HepG2 (cell line): ENCODE measurements around the gene ANKIB1. TPM values are rescaled to one million over a fixed set of nuclear protein-coding genes. Genes with fewer than 3 reads are reported as not detected.

Experiments used
- CCDC6 ChIP-seq: sonication (generic); formaldehyde crosslinking; IDR thresholded peaks from 2 replicates; pipeline ENCODE4 v1.8.1; 2022; ENCODE audit warnings: mild to moderate bottlenecking, missing genetic modification reagents, moderate library complexity
- CSRNP1 ChIP-seq: sonication (generic); formaldehyde crosslinking; IDR thresholded peaks from 2 replicates; pipeline ENCODE4 v1.8.1; 2023; ENCODE audit warnings: mild to moderate bottlenecking, missing genetic modification reagents
- HHEX ChIP-seq: IDR thresholded peaks from 2 replicates; pipeline ENCODE4 v1.6.1; 2016; ENCODE audit warnings: control low read depth
- MIER2 ChIP-seq: IDR thresholded peaks from 2 replicates; pipeline ENCODE4 v1.6.1; 2016; ENCODE audit warnings: missing biosample characterization, missing genetic modification reagents
- MIER3 ChIP-seq: IDR thresholded peaks from 2 replicates; pipeline ENCODE4 v1.6.1; 2016; ENCODE audit warnings: missing compliant biosample characterization, borderline replicate concordance
- NFYC ChIP-seq: IDR thresholded peaks from 2 replicates; pipeline ENCODE4 v1.6.1; 2016; ENCODE audit warnings: missing genetic modification reagents, missing compliant biosample characterization
- PHF5A ChIP-seq: IDR thresholded peaks from one replicate; pipeline ENCODE4 v1.6.1; 2018; ENCODE audit warnings: low read depth, missing genetic modification reagents; ENCODE audit not compliant: unreplicated experiment
- RFX3 ChIP-seq: IDR thresholded peaks from 2 replicates; pipeline ENCODE4 v1.6.1; 2016; ENCODE audit warnings: missing biosample characterization, missing genetic modification reagents
- SKI ChIP-seq: fragments of 450-650 bp; IDR thresholded peaks from one replicate; pipeline ENCODE4 v1.6.1; 2018; ENCODE audit warnings: mild to moderate bottlenecking; ENCODE audit not compliant: partially characterized antibody
- SNAPC4 ChIP-seq: sonication (generic); formaldehyde crosslinking; IDR thresholded peaks from 2 replicates; pipeline ENCODE4 v1.4.0; 2020; ENCODE audit warnings: mild to moderate bottlenecking, missing genetic modification reagents
- SOX13 ChIP-seq, 3 experiments: fragments of 450-650 bp in 1 of 3; sonication (generic) in 1 of 3; formaldehyde crosslinking in 1 of 3; IDR thresholded peaks in 2 of 3; conservative IDR thresholded peaks in 1 of 3; 2 replicates each; pipeline versions ENCODE4 v1.5.0 to v1.6.1; 2016 to 2020; ENCODE audit warnings: antibody characterized with exemption in 1 of 3, mild to moderate bottlenecking in 1 of 3, missing compliant biosample characterization in 1 of 3, missing genetic modification reagents in 1 of 3, moderate library complexity in 1 of 3
- SSRP1 ChIP-seq: IDR thresholded peaks from 2 replicates; pipeline ENCODE4 v1.6.1; 2016; ENCODE audit warnings: control low read depth
- TBX2 ChIP-seq: sonication (generic); formaldehyde crosslinking; IDR thresholded peaks from 2 replicates; pipeline ENCODE4 v1.5.0; 2020; ENCODE audit warnings: missing genetic modification reagents, mild to moderate bottlenecking, borderline replicate concordance
- TBX3 ChIP-seq: fragments of 450-650 bp; IDR thresholded peaks from 2 replicates; pipeline ENCODE4 v1.6.1; 2017; ENCODE audit warnings: antibody characterized with exemption, mild to moderate bottlenecking, inconsistent platforms, borderline replicate concordance
- ZBTB44 ChIP-seq: sonication (generic); formaldehyde crosslinking; IDR thresholded peaks from 2 replicates; pipeline ENCODE4 v1.4.0; 2020; ENCODE audit warnings: missing genetic modification reagents
- ZIK1 ChIP-seq: sonication (generic); formaldehyde crosslinking; IDR thresholded peaks from 2 replicates; pipeline ENCODE4 v1.5.0; 2020; ENCODE audit warnings: mild to moderate bottlenecking, low read depth, missing genetic modification reagents, borderline replicate concordance
- ZNF180 ChIP-seq: sonication (generic); formaldehyde crosslinking; IDR thresholded peaks from 2 replicates; pipeline ENCODE4 v1.4.0; 2020; ENCODE audit warnings: low read depth, missing genetic modification reagents, borderline replicate concordance
- ZNF234 ChIP-seq: sonication (generic); formaldehyde crosslinking; conservative IDR thresholded peaks from 2 replicates; pipeline ENCODE4 v1.5.1; 2020; ENCODE audit warnings: mild to moderate bottlenecking, missing genetic modification reagents
- ZNF335 ChIP-seq: sonication (generic); formaldehyde crosslinking; IDR thresholded peaks from 2 replicates; pipeline ENCODE4 v1.4.0; 2020; ENCODE audit warnings: missing genetic modification reagents
- ZNF713 ChIP-seq: sonication (generic); formaldehyde crosslinking; IDR thresholded peaks from 2 replicates; pipeline ENCODE4 v1.4.0; 2020; ENCODE audit warnings: mild to moderate bottlenecking, missing genetic modification reagents
- polyA plus RNA-seq, 8 experiments: library from polyadenylated mRNA; depleted of rRNA in 3 of 8; stranded (reverse) in 7 of 8; unstranded in 1 of 8; fragments of >200 nt; fragmentation: Illumina TruSeq in 4 of 8; extraction: Trizol in 4 of 8; gene quantifications; 2 replicates each; pipeline versions ENCODE4 v1.2.1 to v1.2.3, GENCODE V29; 2011 to 2016; ENCODE audit warnings: low read depth in 4 of 8, missing spikeins in 1 of 8, mixed read lengths in 1 of 8; ENCODE audit not compliant: insufficient read depth in 1 of 8
- total RNA-seq, 5 experiments: library from RNA; depleted of rRNA; stranded (reverse); fragments of >200 nt; fragmentation: Illumina TruSeq; extraction: Trizol; gene quantifications; 2 replicates each; pipeline ENCODE4 v1.2.3, GENCODE V29; 2016; ENCODE audit warnings: low read depth in 1 of 5

Gene ANKIB1
- total and polyA plus RNA-seq, 2 of the 13 experiments (the other 11 are each of a cell fraction or from before 2014, with no cell fraction given) = 28.7 to 29.6 TPM

GRCh38 chr7:92447345-92448204 is 201.8 kb downstream of the ANKIB1 start, which contains the start of gene GATAD1 (continued):
- TF ChIP-seq CCDC6 (CRISPR knock-in tag) (0 out of 2 replicates have a peak, but pooled peaks have one; percentile 28), PHF5A (CRISPR knock-in tag) (peak; percentile 61), TBX2 (CRISPR knock-in tag) (peak; percentile 79), ZNF713 (CRISPR knock-in tag) (no peak), SSRP1 (CRISPR knock-in tag) (no peak), ZNF180 (CRISPR knock-in tag) (peak; percentile 45; the same call in 1 of the 2 replicates), ZIK1 (CRISPR knock-in tag) (peak; percentile 30; the same call in 1 of the 2 replicates), ZNF234 (CRISPR knock-in tag) (no peak; the same call in 1 of the 2 replicates), CSRNP1 (peak; percentile 57; the same call in 1 of the 2 replicates), TBX3 (no peak), MIER2 (CRISPR knock-in tag) (no peak), ZBTB44 (CRISPR knock-in tag) (0 out of 2 replicates have a peak, but pooled peaks have one; percentile 56), SOX13 (IDR thresholded peaks at IDR 0.05) (no peak), SOX13 (CRISPR knock-in tag; conservative IDR thresholded peaks at IDR 0.05 in 1 of 2, IDR thresholded peaks at IDR 0.05 in 1 of 2) (no peak; a peak in 1 of 4 replicates), RFX3 (CRISPR knock-in tag) (no peak), HHEX (CRISPR knock-in tag) (no peak), SKI (peak; percentile 10), SNAPC4 (CRISPR knock-in tag) (no peak), ZNF335 (CRISPR knock-in tag) (0 out of 2 replicates have a peak, but pooled peaks have one; percentile 56), MIER3 (peak; percentile 23; the same call in 1 of the 2 replicates), NFYC (CRISPR knock-in tag) (peak; percentile 37; the same call in 1 of the 2 replicates)
